K562 (cell line): ENCODE measurements around the gene MRPS31. TPM values are rescaled to one million over a fixed set of nuclear protein-coding genes. Genes with fewer than 3 reads are reported as not detected.

Experiments
- ARID2 ChIP-seq: fragments of 450-650 bp; IDR thresholded peaks from 2 replicates; pipeline ENCODE4 v1.6.1; 2017; ENCODE audit warnings: antibody characterized with exemption, mild to moderate bottlenecking
- CHCHD3 ChIP-seq: fragments of 250-450 bp; sonication (Bioruptor Pico); IDR thresholded peaks from 2 replicates; pipeline ENCODE4 v2.1.2; 2022; ENCODE audit warnings: mild to moderate bottlenecking
- ELF1 ChIP-seq: fragments of 200-800 bp; sonication (Bioruptor generic); IDR thresholded peaks from 2 replicates; pipeline ENCODE4 v1.6.1; 2016; ENCODE audit warnings: missing genetic modification characterization, missing compliant biosample characterization
- FOXJ3 ChIP-seq: sonication (generic); formaldehyde crosslinking; IDR thresholded peaks from 2 replicates; pipeline ENCODE4 v1.4.0; 2020; ENCODE audit warnings: mild to moderate bottlenecking, missing genetic modification reagents
- GATA2 ChIP-seq: sonication (generic); formaldehyde crosslinking; IDR thresholded peaks from 2 replicates; pipeline ENCODE4 v1.4.0; 2020; ENCODE audit warnings: mild to moderate bottlenecking, missing genetic modification reagents
- HIVEP1 ChIP-seq: fragments of 250-450 bp; sonication (Bioruptor Pico); IDR thresholded peaks from 2 replicates; pipeline ENCODE4 v1.4.0; 2020; ENCODE audit warnings: mild to moderate bottlenecking
- KDM5B ChIP-seq: fragments of 200-600 bp; sonication (generic); IDR thresholded peaks from 2 replicates; pipeline ENCODE4 v1.6.1; 2012; ENCODE audit warnings: low read depth, mild to moderate bottlenecking, moderate library complexity, low read length, control low read depth, inconsistent platforms; ENCODE audit not compliant: insufficient replicate concordance
- MECOM ChIP-seq: fragments of 250-450 bp; sonication (Bioruptor Pico); IDR thresholded peaks from 2 replicates; pipeline ENCODE4 v1.8.0; 2022; ENCODE audit warnings: inconsistent platforms
- MYNN ChIP-seq, 2 experiments: sonication (generic); formaldehyde crosslinking in 1 of 2; IDR thresholded peaks; 2 replicates each; pipeline versions ENCODE4 v1.5.0 to v1.6.1; 2016 to 2020; ENCODE audit warnings: antibody characterized with exemption in 1 of 2, missing genetic modification reagents in 1 of 2
- SMARCC2 ChIP-seq: fragments of 450-650 bp; IDR thresholded peaks from 2 replicates; pipeline ENCODE4 v1.6.1; 2017; ENCODE audit warnings: antibody characterized with exemption, moderate library complexity, mild to moderate bottlenecking, low read depth
- TSC22D4 ChIP-seq: fragments of 450-650 bp; IDR thresholded peaks from 2 replicates; pipeline ENCODE4 v1.6.1; 2016; ENCODE audit warnings: missing genetic modification characterization, missing biosample characterization, control low read depth
- polyA plus RNA-seq, 8 experiments: library from polyadenylated mRNA; depleted of rRNA in 4 of 8; stranded (reverse) in 5 of 8; unstranded in 3 of 8; fragments of >200 nt; fragmentation: Nextera tagmentation in 2 of 8; fragmentation: Illumina TruSeq in 1 of 8; extraction: Ambion mirVana in 2 of 8; extraction: Trizol in 1 of 8; gene quantifications; 2 replicates each; pipeline versions ENCODE4 v1.2.1 to v1.2.3, GENCODE V29; 2011 to 2014; ENCODE audit warnings: inconsistent platforms in 1 of 8, missing spikeins in 1 of 8
- total RNA-seq, 7 experiments: library from RNA; depleted of rRNA in 6 of 7; stranded (reverse); fragments of >200 nt in 6 of 7; fragmentation: Illumina TruSeq in 2 of 7; extraction: Trizol in 2 of 7; gene quantifications; 2 replicates each; pipeline versions ENCODE4 v1.2.1 to v1.2.3, GENCODE V29; 2011 to 2021; ENCODE audit warnings: low replicate concordance in 1 of 7
- TF ChIP-seq, protein P1 (sequence below): fragments of 250-450 bp; sonication (Bioruptor Pico); IDR thresholded peaks from 2 replicates; pipeline ENCODE4 v1.8.0; 2022; ENCODE audit warnings: inconsistent platforms
- TF ChIP-seq, protein P2 (sequence below), 2 experiments: fragments of 450-650 bp; IDR thresholded peaks; 2 replicates each; pipeline ENCODE4 v1.6.1; 2016; ENCODE audit warnings: mild to moderate bottlenecking in 2 of 2, borderline replicate concordance in 1 of 2, low read depth in 1 of 2, moderate library complexity in 1 of 2
- TF ChIP-seq, protein P3 (sequence below): fragments of 250-450 bp; sonication (Bioruptor Pico); IDR thresholded peaks from 2 replicates; pipeline ENCODE4 v1.4.0; 2020
- TF ChIP-seq, protein P4 (sequence below): sonication (generic); formaldehyde crosslinking; IDR thresholded peaks from 2 replicates; pipeline ENCODE4 v1.9.0; 2022; ENCODE audit warnings: mild to moderate bottlenecking, missing genetic modification reagents

Gene MRPS31
- total and polyA plus RNA-seq, 9 of the 15 experiments (the other 6 are each of a cell fraction or from before 2014, with no cell fraction given): 20.3 to 57.8 (median 37.1) TPM

DNA sequence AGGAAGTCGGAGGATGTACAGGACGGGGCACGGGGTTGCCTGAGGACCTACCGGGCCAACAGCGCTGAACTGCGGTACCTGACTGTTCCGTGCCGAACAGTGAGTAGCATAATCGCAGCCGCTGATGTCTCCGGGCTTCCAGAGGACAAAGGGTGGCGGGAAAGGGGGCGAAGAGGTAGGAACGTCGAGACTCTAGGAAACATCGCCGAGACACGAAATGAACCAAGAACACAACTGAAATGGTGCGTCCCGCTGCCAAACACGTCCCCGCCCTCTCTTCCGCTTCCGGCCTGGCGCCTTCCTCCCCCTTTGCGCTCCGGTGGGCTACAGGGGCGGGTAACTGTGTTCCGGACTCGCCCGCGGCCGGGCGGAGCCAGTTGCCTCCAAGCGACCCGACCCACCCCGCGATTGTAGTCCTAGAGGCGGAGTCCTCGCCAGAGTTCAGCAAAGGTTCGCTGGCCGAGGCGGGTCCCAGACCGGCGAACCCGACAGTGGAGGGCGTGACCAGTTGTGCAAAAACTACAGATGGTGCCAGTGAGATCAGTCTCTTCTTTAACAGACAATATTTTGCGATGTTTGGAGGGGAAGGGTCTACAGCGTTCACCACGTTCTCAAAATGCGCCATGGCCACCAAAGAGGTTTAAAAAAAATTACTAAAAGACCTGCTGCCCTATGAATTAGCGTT, at the start of gene MRPS31 (continued):
- TF ChIP-seq SMARCC2 (no peak), ELF1 (peak; percentile 79), HIVEP1 (no peak), KDM5B (peak; percentile 70), TSC22D4 (no peak), MYNN (IDR thresholded peaks at IDR 0.05) (no peak), MYNN (CRISPR knock-in tag; IDR thresholded peaks at IDR 0.05) (no peak), GATA2 (no peak), MECOM (CRISPR knock-in tag) (no peak), CHCHD3 (CRISPR knock-in tag) (no peak), FOXJ3 (no peak), ARID2 (no peak)
- TF ChIP-seq, protein P1, sequence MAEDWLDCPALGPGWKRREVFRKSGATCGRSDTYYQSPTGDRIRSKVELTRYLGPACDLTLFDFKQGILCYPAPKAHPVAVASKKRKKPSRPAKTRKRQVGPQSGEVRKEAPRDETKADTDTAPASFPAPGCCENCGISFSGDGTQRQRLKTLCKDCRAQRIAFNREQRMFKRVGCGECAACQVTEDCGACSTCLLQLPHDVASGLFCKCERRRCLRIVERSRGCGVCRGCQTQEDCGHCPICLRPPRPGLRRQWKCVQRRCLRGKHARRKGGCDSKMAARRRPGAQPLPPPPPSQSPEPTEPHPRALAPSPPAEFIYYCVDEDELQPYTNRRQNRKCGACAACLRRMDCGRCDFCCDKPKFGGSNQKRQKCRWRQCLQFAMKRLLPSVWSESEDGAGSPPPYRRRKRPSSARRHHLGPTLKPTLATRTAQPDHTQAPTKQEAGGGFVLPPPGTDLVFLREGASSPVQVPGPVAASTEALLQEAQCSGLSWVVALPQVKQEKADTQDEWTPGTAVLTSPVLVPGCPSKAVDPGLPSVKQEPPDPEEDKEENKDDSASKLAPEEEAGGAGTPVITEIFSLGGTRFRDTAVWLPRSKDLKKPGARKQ (CRISPR knock-in tag): no peak
- TF ChIP-seq, protein P2, sequence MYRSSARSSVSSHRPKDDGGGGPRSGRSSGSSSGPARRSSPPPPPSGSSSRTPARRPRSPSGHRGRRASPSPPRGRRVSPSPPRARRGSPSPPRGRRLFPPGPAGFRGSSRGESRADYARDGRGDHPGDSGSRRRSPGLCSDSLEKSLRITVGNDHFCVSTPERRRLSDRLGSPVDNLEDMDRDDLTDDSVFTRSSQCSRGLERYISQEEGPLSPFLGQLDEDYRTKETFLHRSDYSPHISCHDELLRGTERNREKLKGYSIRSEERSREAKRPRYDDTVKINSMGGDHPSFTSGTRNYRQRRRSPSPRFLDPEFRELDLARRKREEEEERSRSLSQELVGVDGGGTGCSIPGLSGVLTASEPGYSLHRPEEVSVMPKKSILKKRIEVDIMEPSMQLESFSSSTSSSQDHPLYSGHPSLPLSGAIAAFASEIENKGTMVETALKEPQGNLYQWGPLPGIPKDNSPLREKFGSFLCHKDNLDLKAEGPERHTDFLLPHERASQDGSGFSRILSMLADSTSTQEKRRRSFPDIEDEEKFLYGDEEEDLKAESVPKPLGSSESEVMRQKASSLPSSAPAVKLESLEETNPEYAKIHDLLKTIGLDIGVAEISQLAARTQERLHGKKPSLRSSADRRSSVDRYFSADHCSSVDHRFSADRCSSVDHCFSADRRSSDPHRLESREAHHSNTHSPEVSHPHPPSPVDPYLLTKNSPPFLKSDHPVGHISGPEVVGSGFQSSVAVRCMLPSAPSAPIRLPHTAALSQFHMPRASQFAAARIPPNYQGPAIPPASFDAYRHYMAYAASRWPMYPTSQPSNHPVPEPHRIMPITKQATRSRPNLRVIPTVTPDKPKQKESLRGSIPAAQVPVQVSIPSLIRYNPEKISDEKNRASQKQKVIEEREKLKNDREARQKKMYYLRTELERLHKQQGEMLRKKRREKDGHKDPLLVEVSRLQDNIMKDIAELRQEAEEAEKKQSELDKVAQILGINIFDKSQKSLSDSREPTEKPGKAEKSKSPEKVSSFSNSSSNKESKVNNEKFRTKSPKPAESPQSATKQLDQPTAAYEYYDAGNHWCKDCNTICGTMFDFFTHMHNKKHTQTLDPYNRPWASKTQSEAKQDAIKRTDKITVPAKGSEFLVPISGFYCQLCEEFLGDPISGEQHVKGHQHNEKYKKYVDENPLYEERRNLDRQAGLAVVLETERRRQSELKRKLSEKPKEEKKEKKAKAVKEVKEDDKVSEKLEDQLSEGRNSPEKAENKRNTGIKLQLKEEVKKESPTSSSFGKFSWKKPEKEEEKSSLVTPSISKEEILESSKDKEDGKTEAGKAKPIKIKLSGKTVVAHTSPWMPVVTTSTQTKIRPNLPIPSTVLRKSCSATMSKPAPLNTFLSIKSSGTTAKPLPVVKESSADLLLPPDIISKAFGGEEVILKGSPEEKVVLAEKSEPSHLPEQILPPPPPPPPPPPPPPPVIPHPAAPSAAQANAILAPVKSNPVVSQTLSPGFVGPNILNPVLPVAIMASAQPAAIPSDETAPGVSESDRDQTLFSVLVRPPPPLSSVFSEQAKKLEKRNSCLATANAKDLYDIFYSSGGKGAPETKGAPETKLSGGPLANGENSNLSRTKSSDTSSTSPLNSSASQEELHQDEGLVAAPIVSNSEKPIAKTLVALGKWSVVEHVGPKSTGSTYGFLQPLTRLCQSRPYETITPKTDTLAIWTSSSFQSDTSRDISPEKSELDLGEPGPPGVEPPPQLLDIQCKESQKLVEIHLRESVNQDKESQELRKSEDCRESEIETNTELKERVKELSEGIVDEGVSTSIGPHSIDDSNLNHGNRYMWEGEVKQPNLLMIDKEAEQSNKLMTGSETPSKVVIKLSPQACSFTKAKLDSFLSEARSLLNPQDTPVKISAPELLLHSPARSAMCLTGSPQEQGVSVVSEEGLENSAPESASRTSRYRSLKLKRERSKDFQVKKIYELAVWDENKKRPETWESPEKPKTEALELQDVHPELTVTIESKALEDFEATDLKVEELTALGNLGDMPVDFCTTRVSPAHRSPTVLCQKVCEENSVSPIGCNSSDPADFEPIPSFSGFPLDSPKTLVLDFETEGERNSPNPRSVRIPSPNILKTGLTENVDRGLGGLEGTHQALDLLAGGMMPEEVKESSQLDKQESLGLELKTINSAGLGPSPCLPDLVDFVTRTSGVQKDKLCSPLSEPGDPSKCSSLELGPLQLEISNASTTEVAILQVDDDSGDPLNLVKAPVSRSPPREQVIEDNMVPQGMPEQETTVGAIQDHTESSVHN (IDR thresholded peaks at IDR 0.05; ENCODE audit: borderline replicate concordance in 1 of 2, low read depth in 1 of 2): no peak
- TF ChIP-seq, protein P3, sequence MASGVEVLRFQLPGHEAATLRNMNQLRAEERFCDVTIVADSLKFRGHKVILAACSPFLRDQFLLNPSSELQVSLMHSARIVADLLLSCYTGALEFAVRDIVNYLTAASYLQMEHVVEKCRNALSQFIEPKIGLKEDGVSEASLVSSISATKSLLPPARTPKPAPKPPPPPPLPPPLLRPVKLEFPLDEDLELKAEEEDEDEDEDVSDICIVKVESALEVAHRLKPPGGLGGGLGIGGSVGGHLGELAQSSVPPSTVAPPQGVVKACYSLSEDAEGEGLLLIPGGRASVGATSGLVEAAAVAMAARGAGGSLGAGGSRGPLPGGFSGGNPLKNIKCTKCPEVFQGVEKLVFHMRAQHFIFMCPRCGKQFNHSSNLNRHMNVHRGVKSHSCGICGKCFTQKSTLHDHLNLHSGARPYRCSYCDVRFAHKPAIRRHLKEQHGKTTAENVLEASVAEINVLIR: no peak
- TF ChIP-seq, protein P4, sequence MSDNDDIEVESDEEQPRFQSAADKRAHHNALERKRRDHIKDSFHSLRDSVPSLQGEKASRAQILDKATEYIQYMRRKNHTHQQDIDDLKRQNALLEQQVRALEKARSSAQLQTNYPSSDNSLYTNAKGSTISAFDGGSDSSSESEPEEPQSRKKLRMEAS: no peak
